ENCODE data around the gene SOX4.
"Not testable (repeated sequence)": the region's sequence is repeated elsewhere in the genome, so short reads cannot be mapped to it uniquely, and the experiment has no call there.

The SOX4 gene

GRCh38 chr6:21593412-21593926, at the start of gene SOX4:
SOX4 (plus strand) TSS chr6:21593751; CDS start chr6:21594535, 784 bp downstream.
- peak; percentile 98 for DNase-seq (ENCODE audit: low spot score)

- DNase-seq (ENCODE audit: low spot score), result not testable (repeated sequence)
These were observed 41.3 kb upstream of the SOX4 start for GRCh38 chr6:21552286-21552685.

DNA sequence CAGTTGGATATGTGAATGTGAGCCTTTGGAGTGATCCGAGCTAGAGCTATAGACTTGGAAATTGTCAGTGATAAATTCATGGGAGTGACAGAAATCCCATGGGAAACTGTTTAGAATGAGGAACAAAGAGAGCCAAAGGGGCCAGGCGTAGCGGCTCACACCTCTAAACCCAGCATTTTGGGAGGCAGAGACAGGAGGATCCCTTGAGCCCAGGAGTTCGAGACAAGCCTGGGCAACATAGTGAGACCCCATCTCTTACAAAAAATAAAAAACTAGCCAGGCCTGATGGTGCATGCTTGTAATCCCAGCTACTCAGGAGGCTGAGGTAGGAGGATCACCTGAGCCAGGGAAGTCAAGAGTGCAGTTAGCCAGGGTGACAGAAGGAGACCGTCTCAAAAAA, 39.3 kb upstream of the SOX4 start:
- DNase-seq (ENCODE audit: low spot score), result no peak

DNA sequence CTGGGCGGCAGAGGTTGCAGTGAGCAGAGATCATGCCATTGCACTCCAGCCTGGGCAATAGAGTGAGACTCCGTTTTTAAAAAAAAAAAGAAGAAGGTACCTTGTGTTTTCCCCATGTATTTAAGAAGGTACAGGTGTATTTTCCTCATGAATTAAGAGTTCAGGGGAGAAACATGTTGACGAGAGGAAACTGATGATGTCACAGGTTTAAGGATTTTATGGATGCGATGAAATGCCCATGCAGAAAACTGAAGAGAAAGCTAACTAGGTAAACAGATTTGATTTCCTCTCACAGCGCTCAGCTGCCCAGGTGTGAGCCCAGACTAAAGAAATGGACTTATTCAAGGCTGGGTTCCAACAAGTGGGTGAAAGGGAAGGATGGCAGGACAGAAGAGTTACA, 38.4 kb upstream of the SOX4 start:
- no peak for DNase-seq (ENCODE audit: low spot score)

DNA sequence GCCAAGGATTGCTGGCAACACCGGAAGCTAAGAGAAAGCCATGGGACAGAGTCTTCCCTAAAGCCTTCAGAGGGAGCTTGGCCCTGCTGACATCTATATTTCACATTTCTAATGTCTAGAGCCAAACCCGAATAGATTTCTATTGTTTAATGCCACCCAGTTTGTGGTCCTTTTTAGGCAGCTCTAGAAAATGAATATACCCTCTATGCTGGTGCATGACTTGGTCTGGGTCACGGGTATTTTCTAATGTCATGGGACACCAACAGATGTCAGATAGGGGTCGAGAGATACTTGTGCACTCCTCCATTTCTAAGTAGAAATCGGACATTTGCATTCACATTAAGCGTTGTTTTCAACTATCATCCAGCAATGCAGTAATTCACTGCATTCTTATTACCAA, 37.0 kb upstream of the SOX4 start:
- no peak for DNase-seq (ENCODE audit: low spot score)

GRCh38 chr6:21556968-21557721, 36.4 kb upstream of the SOX4 start:
- no peak for DNase-seq (ENCODE audit: low spot score)

DNA sequence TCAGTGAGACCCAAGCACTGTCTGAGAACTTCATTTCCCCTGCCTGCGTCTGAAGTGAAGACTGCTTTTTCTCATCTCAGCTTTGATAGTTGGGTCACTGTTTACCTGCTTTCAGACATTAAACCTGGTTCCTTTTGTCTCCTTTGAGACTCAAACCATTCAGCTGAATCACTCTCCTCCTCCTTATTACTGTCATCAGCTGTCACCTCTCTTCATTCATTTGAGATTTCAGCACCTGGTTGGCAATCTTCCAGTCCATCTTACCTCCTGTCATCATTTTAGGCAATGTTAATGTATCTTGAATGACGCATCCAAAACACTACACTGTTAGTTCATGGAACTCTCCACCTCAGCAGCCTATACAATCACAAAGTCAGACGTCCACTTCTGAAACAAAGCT, 34.3 kb upstream of the SOX4 start:
- DNase-seq (ENCODE audit: low spot score), result no peak

- no peak for DNase-seq (ENCODE audit: low spot score)
These were observed 33.3 kb upstream of the SOX4 start for GRCh38 chr6:21560249-21560648.

GRCh38 chr6:21565431-21565830, 28.1 kb upstream of the SOX4 start:
- no peak for DNase-seq (ENCODE audit: low spot score)

- DNase-seq (ENCODE audit: low spot score), result no peak
These were observed 15.0 kb upstream of the SOX4 start for GRCh38 chr6:21578523-21578922.

- no peak for DNase-seq (ENCODE audit: low spot score)
These were observed 10.9 kb upstream of the SOX4 start for GRCh38 chr6:21582651-21583050.

GRCh38 chr6:21586300-21586699, 7.3 kb upstream of the SOX4 start:
- DNase-seq (ENCODE audit: low spot score), result no peak

GRCh38 chr6:21586740-21587178, 6.8 kb upstream of the SOX4 start:
- no peak for DNase-seq (ENCODE audit: low spot score)

GRCh38 chr6:21587179-21587960, 6.2 kb upstream of the SOX4 start:
- DNase-seq (ENCODE audit: low spot score), result peak; percentile 60

DNA sequence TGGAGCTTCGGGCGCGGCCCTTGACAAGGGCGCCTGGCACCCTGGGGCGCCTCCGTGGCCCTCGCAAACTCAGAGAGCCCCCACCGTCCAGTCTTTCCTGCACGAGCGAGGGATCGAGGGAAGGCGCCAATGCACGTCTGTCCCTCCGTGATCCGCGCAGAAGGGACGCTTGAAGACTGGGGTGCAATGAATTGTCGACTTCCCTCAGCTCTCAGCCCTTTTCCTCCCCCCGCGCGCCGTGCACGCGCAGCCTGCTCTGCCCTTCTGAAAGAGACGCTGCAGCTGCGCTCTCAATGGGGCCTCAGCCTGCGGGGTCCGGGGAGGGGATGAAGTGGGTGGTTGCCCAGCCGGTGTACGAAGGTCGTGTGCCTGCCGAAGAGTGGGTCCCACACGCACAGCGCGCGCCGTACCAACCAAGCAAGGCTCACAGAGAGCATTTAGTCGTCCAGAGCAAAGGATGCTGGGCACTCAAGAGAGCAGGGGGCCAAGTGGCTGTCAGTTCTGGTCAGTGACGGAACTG, 5.5 kb upstream of the SOX4 start:
- DNase-seq (ENCODE audit: low spot score), result peak; percentile 31

DNA sequence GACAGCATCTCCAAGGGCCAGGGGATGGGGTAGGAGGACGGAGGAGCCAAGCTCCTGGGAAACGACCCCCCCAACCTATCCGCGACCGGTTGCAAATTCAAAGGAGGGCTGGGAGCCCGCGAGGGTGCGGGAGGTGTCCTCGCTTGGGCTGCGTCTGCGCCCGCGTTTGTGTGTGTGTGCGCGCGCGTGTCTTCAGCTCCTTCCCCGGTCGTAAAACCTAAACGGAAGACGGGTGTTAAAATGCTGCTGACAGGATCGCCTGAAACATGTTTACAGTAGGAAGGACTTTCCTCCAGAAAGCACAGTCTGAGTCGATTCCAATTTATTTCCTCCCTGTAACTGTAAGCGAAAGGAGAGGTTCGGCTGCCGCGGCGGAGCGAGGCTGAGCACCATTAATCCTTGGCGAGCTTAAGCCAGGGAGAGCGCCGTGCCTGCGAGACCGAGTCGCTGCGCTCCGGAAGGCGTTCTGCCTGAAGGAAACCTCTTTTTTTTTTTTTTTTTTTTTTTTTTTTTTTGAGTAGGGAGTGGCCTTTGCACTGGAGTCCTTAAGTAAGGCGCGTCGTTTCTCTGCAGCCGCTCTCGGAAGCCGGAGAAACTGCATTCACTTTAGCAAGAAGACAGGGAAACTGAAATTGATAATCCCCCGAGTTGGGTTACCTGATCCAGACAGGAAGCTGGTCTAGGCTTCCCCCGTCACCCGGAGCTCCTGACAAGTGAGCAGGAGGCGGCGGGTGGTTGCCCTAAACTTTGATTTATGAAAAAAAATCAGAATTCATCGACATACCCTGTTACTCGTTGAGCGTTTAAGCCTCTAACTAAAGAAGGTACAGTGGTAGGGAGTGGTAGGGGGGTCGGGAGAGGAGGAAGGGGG, 4.8 kb upstream of the SOX4 start:
- peak; percentile 69 for DNase-seq (ENCODE audit: low spot score)

- DNase-seq (ENCODE audit: low spot score), result peak; percentile 81
These were observed 3.9 kb upstream of the SOX4 start for GRCh38 chr6:21589352-21590345.

- DNase-seq (ENCODE audit: low spot score), result no peak
These were observed 3.2 kb upstream of the SOX4 start for GRCh38 chr6:21590346-21590745.

DNA sequence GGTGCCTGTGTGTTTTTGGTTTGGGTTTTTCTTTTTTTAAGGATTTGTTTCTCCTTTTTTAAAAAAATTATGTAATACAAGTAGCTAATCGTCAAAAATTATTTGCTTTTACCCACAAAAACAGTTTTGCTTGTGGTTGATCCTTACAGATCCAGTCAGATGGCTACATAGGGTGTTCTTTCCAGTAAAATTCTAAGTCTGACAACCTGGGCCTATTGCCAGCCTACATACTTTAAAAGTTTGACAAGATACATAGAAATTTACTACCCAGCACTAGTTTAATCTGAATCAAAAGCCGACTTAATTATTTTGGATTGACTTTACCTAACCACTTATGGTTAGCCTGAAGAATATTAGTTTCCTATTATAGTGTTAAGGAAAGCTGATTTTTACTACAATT, 2.1 kb upstream of the SOX4 start:
- no peak for DNase-seq (ENCODE audit: low spot score)

- no peak for DNase-seq (ENCODE audit: low spot score)
These were observed 598 bp upstream of the SOX4 start for GRCh38 chr6:21592953-21593352.

- peak; percentile 58 for DNase-seq (ENCODE audit: low spot score)
These were observed 420 bp downstream of the SOX4 start for GRCh38 chr6:21593927-21594415.

Measured in hepatic stellate cell (primary cell).